Stimulated activated memory B cell treated with anti-CD40 and anti-IgM and Interleukin-4, amounts not matched to agents 10 μg/mL and 1 μg/mL and 100 μg/mL, for 72 hours (primary cell): ENCODE results near the gene SLC6A7.
A peak's percentile ranks its signal among the peaks of the same experiment; 100 is the strongest.

Experiments used
- ATAC-seq: fragments of 150-1000 bp; cut with Tn5 transposase; 2 replicates; pipeline ENCODE4 v1.10.0; 2021
- H3K27ac Mint-ChIP-seq: one replicate; pipeline ENCODE4 v1.8.0; 2022; ENCODE audit warnings: mild to moderate bottlenecking, mixed read lengths
- H3K27me3 Mint-ChIP-seq: one replicate; pipeline ENCODE4 v1.8.0; 2022; ENCODE audit warnings: mixed read lengths
- H3K36me3 Mint-ChIP-seq: one replicate; pipeline ENCODE4 v1.8.0; 2022; ENCODE audit warnings: mixed read lengths
- H3K4me1 Mint-ChIP-seq: one replicate; pipeline ENCODE4 v1.8.0; 2022; ENCODE audit warnings: mixed read lengths
- H3K4me3 Mint-ChIP-seq: one replicate; pipeline ENCODE4 v1.8.0; 2022; ENCODE audit warnings: mild to moderate bottlenecking, moderate library complexity, mixed read lengths
- H3K9me3 Mint-ChIP-seq: one replicate; pipeline ENCODE4 v1.8.0; 2022; ENCODE audit warnings: mixed read lengths

Gene SLC6A7

GRCh38 chr5:150255659-150256409 is 66.0 kb downstream of the SLC6A7 start:
- Mint-ChIP-seq H3K4me3 (no peak overlapping the region), H3K27ac (no peak overlapping the region), H3K27me3 (peaks cover 20% of the 10 kb centered on the region), H3K9me3 (no peaks in the 10 kb centered on the region), H3K36me3 (no peaks in the 10 kb centered on the region), H3K4me1 (no peaks in the 10 kb centered on the region)
- no peak for ATAC-seq

DNA sequence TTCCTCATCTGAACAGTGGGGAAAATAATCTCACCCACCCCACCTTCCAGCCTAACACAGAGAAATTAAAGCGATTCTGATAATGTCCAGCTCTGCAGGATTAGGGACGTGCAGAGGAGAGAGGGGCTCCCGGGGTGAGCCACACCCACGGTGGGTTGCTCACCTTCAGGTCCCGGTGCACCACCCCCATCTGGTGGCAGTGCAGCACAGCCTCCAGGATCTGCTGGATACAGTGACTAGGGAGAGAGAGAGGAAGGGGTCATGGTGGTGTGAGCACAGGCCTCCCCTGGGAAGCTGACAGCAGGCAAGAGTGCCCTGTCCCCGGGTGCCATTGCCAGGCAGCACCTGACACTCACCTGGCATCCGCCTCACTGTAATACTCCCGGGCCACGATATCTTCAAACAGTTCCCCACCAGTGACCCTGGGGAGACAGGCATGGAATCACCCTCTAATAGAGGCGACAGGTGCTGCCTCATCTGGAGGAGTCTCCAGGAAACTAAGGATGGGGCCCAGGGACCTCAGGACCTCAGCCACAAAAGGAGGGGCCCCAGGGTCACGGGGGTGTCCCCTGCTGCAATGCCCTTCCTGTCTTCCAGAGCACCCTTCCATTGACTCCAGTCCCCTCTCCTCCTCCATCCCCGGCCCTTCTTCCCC is 66.7 kb downstream of the SLC6A7 start:
- ATAC-seq, result peak; percentile 32
- Mint-ChIP-seq H3K27ac (no peak overlapping the region), H3K4me3 (no peak overlapping the region), H3K9me3 (no peaks in the 10 kb centered on the region), H3K27me3 (peaks cover 16% of the 10 kb centered on the region), H3K4me1 (no peaks in the 10 kb centered on the region), H3K36me3 (no peaks in the 10 kb centered on the region)

GRCh38 chr5:150257424-150257823 is 67.6 kb downstream of the SLC6A7 start:
- H3K4me3 Mint-ChIP-seq, result no peak overlapping the region
- no peaks in the 10 kb centered on the region for H3K9me3 Mint-ChIP-seq
- peaks cover 17% of the 10 kb centered on the region for H3K27me3 Mint-ChIP-seq
- ATAC-seq, result no peak
- no peak overlapping the region for H3K27ac Mint-ChIP-seq
- H3K4me1 Mint-ChIP-seq, result no peaks in the 10 kb centered on the region
- no peaks in the 10 kb centered on the region for H3K36me3 Mint-ChIP-seq

- Mint-ChIP-seq H3K9me3 (no peaks in the 10 kb centered on the region), H3K4me3 (no peak overlapping the region), H3K36me3 (no peaks in the 10 kb centered on the region), H3K4me1 (no peaks in the 10 kb centered on the region), H3K27me3 (peaks cover 17% of the 10 kb centered on the region), H3K27ac (no peak overlapping the region)
- peak; percentile 39 for ATAC-seq
These were observed 68.3 kb downstream of the SLC6A7 start for GRCh38 chr5:150258130-150258529.
